GM21447 (cell line): ENCODE data around the gene RNF144B.

ENCODE experiments used
- ATAC-seq: cut with Tn5 transposase; IDR thresholded peaks from one replicate; pipeline ENCODE4 v1.9.1; 2021; ENCODE audit not compliant: unreplicated experiment

The RNF144B gene

DNA sequence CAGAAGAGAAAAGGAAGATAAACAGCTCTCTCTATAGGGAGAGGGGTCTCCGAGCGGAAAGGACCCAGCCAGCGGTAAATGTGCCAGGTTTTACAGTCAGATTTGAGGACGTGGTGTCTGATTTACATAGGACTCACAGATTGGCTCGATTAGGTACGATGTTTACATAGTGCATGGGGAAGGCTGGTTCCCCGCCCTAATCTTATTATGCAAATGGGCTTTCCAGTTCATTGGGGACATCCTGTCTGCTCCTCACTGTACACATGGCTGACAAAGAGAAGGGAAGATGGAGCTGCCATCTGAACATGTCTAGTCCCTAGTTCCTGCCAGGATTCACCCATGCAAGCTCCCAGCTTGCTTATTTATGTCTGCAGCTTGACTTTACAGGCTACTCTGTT lies 119.9 kb downstream of the RNF144B start:
- ATAC-seq = no peak

GRCh38 chr6:18507561-18507960 lies 120.4 kb downstream of the RNF144B start:
- no peak for ATAC-seq

DNA sequence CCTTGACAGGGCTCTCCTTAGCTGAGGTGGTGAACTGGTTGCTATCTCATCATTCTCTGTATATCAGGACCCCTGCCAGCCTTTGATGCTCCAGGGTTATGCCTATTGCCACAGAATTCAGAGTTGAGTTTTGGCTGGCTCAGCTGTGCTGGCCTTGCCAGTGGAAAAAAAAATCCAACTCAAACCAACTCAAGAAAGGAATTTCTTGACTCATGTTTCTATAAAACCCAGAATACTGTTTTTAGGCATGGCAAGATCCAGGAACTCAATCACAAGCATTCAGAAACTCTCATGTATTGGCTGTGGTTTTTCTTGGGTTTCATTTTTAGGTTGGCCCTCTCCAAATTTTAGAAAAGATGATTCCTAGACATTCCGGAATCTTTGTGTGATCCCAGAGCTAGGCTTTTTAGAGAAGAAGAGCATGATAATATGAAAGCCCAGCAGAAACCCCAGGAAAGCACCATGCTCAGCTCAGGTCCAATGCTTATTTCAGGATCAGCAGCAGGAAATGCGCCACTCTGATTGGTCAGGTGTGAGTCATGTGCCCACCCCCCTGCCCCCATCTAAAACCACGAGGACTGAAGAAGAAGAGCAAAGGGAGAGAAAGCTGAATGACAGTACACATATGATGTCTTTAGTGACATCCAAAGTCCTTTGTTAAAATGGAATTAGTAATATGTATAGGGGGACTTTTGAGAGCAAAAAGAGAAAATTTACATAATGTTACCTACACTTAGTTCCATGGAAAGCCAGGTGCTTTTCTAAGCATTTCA lies 122.9 kb downstream of the RNF144B start:
- ATAC-seq = no peak

- no peak for ATAC-seq
Measured at GRCh38 chr6:18510644-18511033, 123.5 kb downstream of the RNF144B start.

DNA sequence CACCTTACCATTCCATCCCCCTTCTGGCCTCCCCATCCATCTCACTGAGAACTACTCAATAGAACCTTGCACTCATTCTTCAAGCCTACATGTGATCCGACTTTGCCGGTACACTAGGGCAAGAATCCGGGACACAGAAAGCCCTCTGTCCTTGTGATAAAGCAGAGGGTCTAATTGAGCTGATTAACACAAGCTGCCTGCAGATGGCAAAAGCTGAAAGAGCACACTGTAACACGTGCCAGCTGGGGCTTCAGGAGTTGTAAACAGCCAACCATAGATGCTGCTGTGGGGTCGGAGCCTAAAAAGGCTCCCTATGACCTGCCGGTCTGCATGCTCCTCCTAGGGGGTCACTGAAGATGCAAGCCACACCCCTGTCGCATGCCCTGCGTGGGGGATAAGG lies 124.1 kb downstream of the RNF144B start:
- no peak for ATAC-seq

DNA sequence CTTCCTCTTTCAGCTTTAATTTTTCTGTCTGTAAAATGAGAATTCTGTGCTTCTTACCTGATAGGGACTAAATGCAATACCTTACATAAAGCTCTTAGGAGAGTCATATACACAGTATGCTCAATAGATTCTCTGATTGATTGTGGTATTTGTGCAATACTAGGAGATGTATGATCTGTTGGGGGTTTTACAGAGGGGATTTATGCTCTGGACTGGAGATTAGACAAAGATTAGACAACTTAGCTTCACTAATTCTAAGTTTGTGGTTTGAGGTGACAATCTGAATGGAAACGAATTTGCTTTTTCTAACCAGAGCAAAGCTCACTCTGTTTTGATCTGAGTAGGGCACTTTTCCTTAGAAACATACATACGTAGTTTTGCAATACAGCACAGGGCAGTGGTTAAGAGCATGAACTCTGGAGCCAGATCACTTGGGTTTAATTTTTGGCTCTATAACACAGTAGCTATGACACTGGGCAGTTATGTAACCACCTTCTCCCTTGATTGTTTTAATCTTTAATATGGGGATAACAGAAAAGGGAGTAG lies 126.2 kb downstream of the RNF144B start:
- no peak for ATAC-seq

DNA sequence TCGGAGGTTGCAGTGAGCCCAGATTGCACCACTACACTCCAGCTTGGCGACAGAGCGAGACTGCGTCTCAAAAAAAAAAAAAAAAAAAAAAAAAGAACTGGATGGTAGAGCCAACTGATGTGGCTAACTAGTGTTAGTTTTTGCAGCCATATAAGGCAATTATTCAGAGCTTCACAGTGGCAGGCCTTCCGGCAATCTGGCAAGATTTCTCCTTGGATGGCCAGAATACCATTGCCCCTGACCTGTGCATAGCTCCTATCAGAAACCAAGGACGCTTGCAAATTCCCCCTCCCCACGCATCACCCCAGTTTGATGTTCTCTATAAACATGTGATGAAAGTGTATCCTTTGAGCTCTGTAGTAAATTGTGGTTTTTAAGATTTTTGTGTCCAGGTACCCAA lies 127.0 kb downstream of the RNF144B start:
- no peak for ATAC-seq

DNA sequence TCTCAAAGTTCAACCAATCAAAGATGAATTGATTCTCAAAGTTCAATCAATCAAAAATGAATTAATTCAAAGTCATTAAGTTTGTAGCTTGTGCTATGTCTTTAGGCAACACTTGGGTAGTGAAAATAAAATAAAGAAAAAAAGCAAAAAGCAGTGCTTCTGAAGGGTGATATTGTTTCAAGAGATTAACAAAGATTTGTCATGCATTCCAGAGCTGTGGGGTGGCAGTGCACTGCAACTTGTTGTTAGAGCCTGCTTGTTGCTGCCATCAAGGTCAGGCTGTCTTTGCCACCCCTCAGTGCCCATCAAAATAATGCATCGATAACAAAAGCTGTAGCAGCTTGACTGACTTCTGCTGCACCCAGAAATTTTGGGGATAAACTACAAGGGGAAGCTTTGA lies 128.6 kb downstream of the RNF144B start:
- no peak for ATAC-seq
